Osteoblast (primary cell): ENCODE measurements around the gene NAXD. TPM values are rescaled to one million over a fixed set of nuclear protein-coding genes. Genes with fewer than 3 reads are reported as not detected.

Experiments used
- DNase-seq: peaks from one replicate; pipeline ENCODE4 v3.0.0; 2011; ENCODE audit warnings: low spot score, mixed read lengths; ENCODE audit not compliant: insufficient read length; ENCODE audit errors: missing footprints
- H2AFZ ChIP-seq: 2 replicates; pipeline ENCODE4 v1.6.0; 2011; ENCODE audit warnings: mild to moderate bottlenecking, low read length
- H3K27ac ChIP-seq: 2 replicates; pipeline ENCODE4 v1.5.1; 2011; ENCODE audit warnings: mild to moderate bottlenecking, low read depth, low read length, moderate library complexity
- H3K27me3 ChIP-seq: 2 replicates; pipeline ENCODE4 v1.6.0; 2012; ENCODE audit warnings: mild to moderate bottlenecking, control low read depth, inconsistent platforms, low read length, moderate library complexity; ENCODE audit not compliant: insufficient read depth
- H3K36me3 ChIP-seq: 2 replicates; pipeline ENCODE4 v1.5.1; 2011; ENCODE audit warnings: mild to moderate bottlenecking, low read length, control low read depth, moderate library complexity; ENCODE audit not compliant: insufficient read depth
- H3K4me1 ChIP-seq: 2 replicates; pipeline ENCODE4 v1.5.1; 2011; ENCODE audit warnings: mild to moderate bottlenecking, low read length, control low read depth, moderate library complexity; ENCODE audit not compliant: insufficient read depth
- H3K4me2 ChIP-seq: 2 replicates; pipeline ENCODE4 v1.6.0; 2011; ENCODE audit warnings: mild to moderate bottlenecking, low read length; ENCODE audit not compliant: insufficient read depth
- H3K4me3 ChIP-seq: fragments of 200-600 bp; sonication (generic); 3 replicates; pipeline ENCODE4 v1.5.1; 2012; ENCODE audit warnings: mild to moderate bottlenecking, low read length, inconsistent platforms; ENCODE audit not compliant: insufficient read depth
- H3K79me2 ChIP-seq: 2 replicates; pipeline ENCODE4 v1.6.0; 2012; ENCODE audit warnings: mild to moderate bottlenecking, low read length, control low read depth, inconsistent platforms; ENCODE audit not compliant: insufficient read depth
- H3K9me3 ChIP-seq: 2 replicates; pipeline ENCODE4 v1.5.1; 2011; ENCODE audit warnings: low read depth, low read length, control low read depth
- H4K20me1 ChIP-seq: 2 replicates; pipeline ENCODE4 v1.6.0; 2012; ENCODE audit warnings: mild to moderate bottlenecking, low read length, control low read depth; ENCODE audit not compliant: insufficient read depth
- total RNA-seq: library from RNA; depleted of rRNA; stranded (reverse); fragments of >200 nt; gene quantifications from 2 replicates; pipeline ENCODE4 v1.2.3, GENCODE V29; 2012
- TF ChIP-seq, protein P1 (sequence below): IDR thresholded peaks from 2 replicates; pipeline ENCODE4 v1.5.1; 2011; ENCODE audit warnings: mild to moderate bottlenecking, low read depth, low read length, moderate library complexity; ENCODE audit errors: extremely low read depth

The NAXD gene
- total RNA-seq, 1 donor, result 15.9 TPM

DNA sequence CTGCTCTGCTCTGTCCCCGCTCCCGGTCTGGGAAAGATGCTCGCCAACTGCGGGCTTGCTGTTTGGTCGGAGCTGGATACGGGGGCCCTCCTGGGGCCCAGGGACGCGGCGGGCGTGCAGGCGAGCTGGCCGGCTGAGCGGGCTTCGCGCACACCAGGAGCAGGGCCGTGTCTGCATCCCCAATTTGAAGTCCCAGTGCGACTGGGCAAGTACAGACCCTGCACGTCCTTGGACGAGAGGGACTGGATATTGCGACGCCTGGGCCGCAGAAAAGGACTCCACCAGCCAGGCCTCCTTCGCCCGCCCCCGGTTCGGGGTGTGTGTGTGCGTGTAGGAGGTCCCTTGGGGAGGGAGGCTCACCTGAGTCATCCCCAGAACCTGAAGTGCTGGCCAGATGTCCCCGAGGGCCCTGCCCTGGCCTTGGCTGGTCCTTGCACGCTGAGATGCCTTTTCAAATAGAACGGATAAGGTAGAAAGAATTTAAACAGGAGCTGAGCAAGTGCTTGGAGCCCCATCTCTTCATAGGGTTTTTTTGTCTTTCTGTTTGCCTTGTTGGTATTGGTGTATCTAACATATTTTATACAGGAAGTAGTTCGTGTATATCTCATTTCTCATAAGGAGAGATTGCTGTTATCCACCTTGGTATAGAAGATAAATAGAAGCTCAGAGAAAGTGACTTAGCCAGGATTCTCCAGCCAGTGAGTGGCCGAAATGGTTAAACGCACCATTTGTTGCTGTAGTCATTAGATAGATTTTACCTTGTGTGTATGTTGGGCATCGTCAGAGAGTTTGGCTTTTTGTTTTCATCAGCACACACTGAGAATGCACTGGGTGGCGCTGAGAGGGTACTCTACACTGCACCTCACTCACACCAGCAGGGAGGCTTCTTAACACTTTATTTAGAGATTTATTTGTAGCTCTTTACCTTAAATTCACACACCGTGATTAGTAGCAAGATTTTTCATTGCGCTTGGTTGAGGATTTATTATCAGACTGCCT, 1.1 kb downstream of the NAXD start:
- H2AFZ ChIP-seq, result peak overlapping the region; percentile 93
- DNase-seq, result peak; percentile 96

DNA sequence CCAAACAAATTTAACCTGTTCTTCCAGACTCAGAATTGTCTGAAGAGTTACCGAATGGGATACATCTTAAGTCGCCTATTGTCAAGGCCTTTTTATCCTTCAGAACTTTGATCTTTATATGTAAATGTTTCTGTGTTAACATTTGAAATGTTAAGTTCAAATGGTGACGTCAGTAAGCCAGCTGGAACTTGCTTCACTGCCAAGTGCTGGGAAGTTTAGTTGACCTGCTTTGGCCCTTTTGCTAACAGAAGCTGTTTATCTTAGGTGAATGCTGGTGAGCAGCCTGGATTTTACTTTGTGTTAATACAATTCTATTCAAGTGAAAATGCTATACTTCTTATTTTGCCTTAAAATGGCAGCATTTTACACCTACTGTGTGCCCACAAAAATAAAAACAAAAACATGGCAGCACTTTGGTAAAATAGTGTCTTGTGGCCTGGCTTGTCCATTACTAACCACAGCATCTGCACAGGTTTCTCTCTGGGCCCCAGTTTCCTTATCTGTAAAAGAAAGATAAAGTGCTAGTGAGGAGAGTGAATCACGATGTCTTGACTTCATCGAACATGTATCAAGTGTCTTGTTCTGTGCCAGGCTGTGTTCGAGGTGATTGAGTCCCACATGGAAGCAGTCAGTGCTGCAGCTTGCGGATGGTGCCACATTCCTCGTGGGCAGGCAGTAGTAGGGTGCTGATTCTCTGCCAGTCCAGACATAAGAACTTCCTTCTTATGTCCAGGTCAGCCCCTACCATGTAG, 2.2 kb downstream of the NAXD start:
- H3K4me3 ChIP-seq, result no peak overlapping the region
- H3K27ac ChIP-seq, result peak overlapping the region; percentile 85
- H3K36me3 ChIP-seq, result peaks cover 3% of the 10 kb centered on the region
- H3K27me3 ChIP-seq, result no peaks in the 10 kb centered on the region
- TF ChIP-seq, protein P1, sequence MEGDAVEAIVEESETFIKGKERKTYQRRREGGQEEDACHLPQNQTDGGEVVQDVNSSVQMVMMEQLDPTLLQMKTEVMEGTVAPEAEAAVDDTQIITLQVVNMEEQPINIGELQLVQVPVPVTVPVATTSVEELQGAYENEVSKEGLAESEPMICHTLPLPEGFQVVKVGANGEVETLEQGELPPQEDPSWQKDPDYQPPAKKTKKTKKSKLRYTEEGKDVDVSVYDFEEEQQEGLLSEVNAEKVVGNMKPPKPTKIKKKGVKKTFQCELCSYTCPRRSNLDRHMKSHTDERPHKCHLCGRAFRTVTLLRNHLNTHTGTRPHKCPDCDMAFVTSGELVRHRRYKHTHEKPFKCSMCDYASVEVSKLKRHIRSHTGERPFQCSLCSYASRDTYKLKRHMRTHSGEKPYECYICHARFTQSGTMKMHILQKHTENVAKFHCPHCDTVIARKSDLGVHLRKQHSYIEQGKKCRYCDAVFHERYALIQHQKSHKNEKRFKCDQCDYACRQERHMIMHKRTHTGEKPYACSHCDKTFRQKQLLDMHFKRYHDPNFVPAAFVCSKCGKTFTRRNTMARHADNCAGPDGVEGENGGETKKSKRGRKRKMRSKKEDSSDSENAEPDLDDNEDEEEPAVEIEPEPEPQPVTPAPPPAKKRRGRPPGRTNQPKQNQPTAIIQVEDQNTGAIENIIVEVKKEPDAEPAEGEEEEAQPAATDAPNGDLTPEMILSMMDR, result no peak
- H3K4me2 ChIP-seq, result peak overlapping the region; percentile 95
- peaks cover 26% of the 10 kb centered on the region for H3K4me1 ChIP-seq
- H4K20me1 ChIP-seq, result peaks cover 48% of the 10 kb centered on the region
- H3K79me2 ChIP-seq, result peaks cover 70% of the 10 kb centered on the region
- no peak for DNase-seq
- H3K9me3 ChIP-seq, result no peaks in the 10 kb centered on the region
- H2AFZ ChIP-seq, result no peak overlapping the region

More for the DNA sequence above, 1.1 kb downstream of the NAXD start:
- Histone ChIP-seq H3K36me3 (no peaks in the 10 kb centered on the region), H3K4me3 (peak overlapping the region; percentile 93), H3K27ac (peak overlapping the region; percentile 85), H3K79me2 (peaks cover 59% of the 10 kb centered on the region), H3K4me1 (peaks cover 26% of the 10 kb centered on the region), H4K20me1 (peaks cover 44% of the 10 kb centered on the region), H3K27me3 (no peaks in the 10 kb centered on the region), H3K4me2 (peak overlapping the region; percentile 95), H3K9me3 (no peaks in the 10 kb centered on the region)
- TF ChIP-seq, protein P1, result peak; percentile 9

GRCh38 chr13:110618167-110618566, 2.8 kb downstream of the NAXD start:
- peaks cover 9% of the 10 kb centered on the region for H3K36me3 ChIP-seq
- no peak overlapping the region for H3K4me2 ChIP-seq
- no peak overlapping the region for H2AFZ ChIP-seq
- no peaks in the 10 kb centered on the region for H3K9me3 ChIP-seq
- TF ChIP-seq, protein P1, result no peak
- H3K4me3 ChIP-seq, result no peak overlapping the region
- no peaks in the 10 kb centered on the region for H3K27me3 ChIP-seq
- peaks cover 55% of the 10 kb centered on the region for H4K20me1 ChIP-seq
- H3K4me1 ChIP-seq, result peaks cover 26% of the 10 kb centered on the region
- peak overlapping the region; percentile 85 for H3K27ac ChIP-seq
- DNase-seq, result no peak
- H3K79me2 ChIP-seq, result peaks cover 77% of the 10 kb centered on the region
